IMR-90 (cell line): ENCODE data around the gene CLIC3. TPM values are rescaled to one million over a fixed set of nuclear protein-coding genes. Genes with fewer than 3 reads are reported as not detected.

Source experiments
- ATAC-seq: fragments of 200-7000 bp; cut with Tn5 transposase; 2 replicates; pipeline ENCODE4 v1.9.1; 2020; ENCODE audit warnings: low read depth, mild to moderate bottlenecking, moderate library complexity
- BruUV-seq: library from RNA; stranded (reverse); fragments of 400-500 nt; replicated peaks from 2 replicates; lab custom pipeline; 2021; lab: Mats Ljungman, UMichigan
- CTCF ChIA-PET: fragments of 300-600 bp; formaldehyde crosslinking; extraction: SDS; loops from one replicate; lab custom pipeline; 2021; ENCODE audit warnings: antibody characterized with exemption; lab: Yijun Ruan, JAX
- POLR2A ChIA-PET: fragments of 300-600 bp; sonication (Branson Sonifier 250); formaldehyde crosslinking; loops from one replicate; lab custom pipeline; 2022; ENCODE audit warnings: antibody characterized with exemption; ENCODE audit not compliant: unreplicated experiment; lab: Charles Lee
- DNase-seq: peaks from one replicate; pipeline ENCODE4 v3.0.0; 2013
- H2AFZ ChIP-seq: replicated peaks from 2 replicates; pipeline ENCODE3; 2013; ENCODE audit warnings: low read length, mild to moderate bottlenecking; ENCODE audit not compliant: poor library complexity
- H2AK5ac ChIP-seq: 2 replicates; pipeline ENCODE4 v1.6.1; 2013; ENCODE audit warnings: low read depth, low read length, inconsistent platforms
- H2AK9ac ChIP-seq: replicated peaks from 2 replicates; pipeline ENCODE3; 2013; ENCODE audit warnings: mild to moderate bottlenecking, low read depth, low read length, moderate library complexity; ENCODE audit not compliant: poor library complexity
- H2BK120ac ChIP-seq: 2 replicates; pipeline ENCODE4 v1.6.1; 2013; ENCODE audit warnings: low read depth, low read length, inconsistent platforms
- H2BK15ac ChIP-seq: 3 replicates; pipeline ENCODE4 v1.6.1; 2013; ENCODE audit warnings: low read depth, low read length, inconsistent platforms
- H2BK20ac ChIP-seq: 2 replicates; pipeline ENCODE4 v1.6.1; 2013; ENCODE audit warnings: low read depth, mild to moderate bottlenecking, inconsistent platforms, low read length, moderate library complexity
- H2BK5ac ChIP-seq: 2 replicates; pipeline ENCODE4 v1.6.1; 2013; ENCODE audit warnings: mild to moderate bottlenecking, low read depth, low read length, inconsistent platforms; ENCODE audit not compliant: poor library complexity, severe bottlenecking
- H3K14ac ChIP-seq: replicated peaks from 2 replicates; pipeline ENCODE4 v1.6.1; 2013; ENCODE audit warnings: low read depth, low read length, inconsistent platforms
- H3K18ac ChIP-seq: 2 replicates; pipeline ENCODE4 v1.6.1; 2013; ENCODE audit warnings: low read depth, low read length, control low read depth
- H3K23ac ChIP-seq: 2 replicates; pipeline ENCODE4 v1.6.1; 2013; ENCODE audit warnings: low read depth, low read length, inconsistent platforms
- H3K27ac ChIP-seq: 2 replicates; pipeline ENCODE4 v1.5.1; 2013; ENCODE audit warnings: mild to moderate bottlenecking, control low read depth, low read length; ENCODE audit not compliant: insufficient read depth
- H3K27me3 ChIP-seq: 2 replicates; pipeline ENCODE4 v1.6.1; 2013; ENCODE audit warnings: low read length; ENCODE audit not compliant: control insufficient read depth, insufficient read depth
- H3K36me3 ChIP-seq: 2 replicates; pipeline ENCODE4 v1.6.1; 2013; ENCODE audit warnings: low read length, mixed read lengths; ENCODE audit not compliant: control insufficient read depth, insufficient read depth
- H3K4ac ChIP-seq: 2 replicates; pipeline ENCODE4 v1.6.1; 2013; ENCODE audit warnings: low read depth, low read length, inconsistent platforms
- H3K4me1 ChIP-seq: 2 replicates; pipeline ENCODE4 v1.6.1; 2013; ENCODE audit warnings: low read length, mixed read lengths; ENCODE audit not compliant: control insufficient read depth, insufficient read depth
- H3K4me2 ChIP-seq: 2 replicates; pipeline ENCODE4 v1.6.1; 2013; ENCODE audit warnings: low read depth, mild to moderate bottlenecking, control low read depth, low read length, moderate library complexity
- H3K4me3 ChIP-seq: 2 replicates; pipeline ENCODE4 v1.5.1; 2013; ENCODE audit warnings: low read depth, mild to moderate bottlenecking, control low read depth, low read length, moderate library complexity; ENCODE audit not compliant: insufficient read depth
- H3K56ac ChIP-seq: 2 replicates; pipeline ENCODE4 v1.6.1; 2013; ENCODE audit warnings: low read length, inconsistent platforms; ENCODE audit not compliant: insufficient read depth; ENCODE audit errors: extremely low read depth
- H3K79me1 ChIP-seq, 2 experiments: 2 replicates each; pipeline ENCODE4 v1.6.1; 2013; ENCODE audit warnings: low read length in 2 of 2, inconsistent platforms in 1 of 2, low read depth in 1 of 2
- H3K9ac ChIP-seq: 2 replicates; pipeline ENCODE4 v1.6.1; 2013; ENCODE audit warnings: low read depth, low read length, control low read depth
- H3K9me1 ChIP-seq: 2 replicates; pipeline ENCODE4 v1.6.1; 2013; ENCODE audit warnings: low read length, inconsistent platforms; ENCODE audit not compliant: insufficient read depth
- H3K9me3 ChIP-seq: 2 replicates; pipeline ENCODE4 v1.6.1; 2013; ENCODE audit warnings: low read length; ENCODE audit not compliant: control insufficient read depth, insufficient read depth
- H4K20me1 ChIP-seq: 2 replicates; pipeline ENCODE4 v1.6.1; 2013; ENCODE audit warnings: low read length, inconsistent platforms; ENCODE audit not compliant: insufficient read depth
- H4K5ac ChIP-seq: 2 replicates; pipeline ENCODE4 v1.6.1; 2013; ENCODE audit warnings: mild to moderate bottlenecking, low read depth, low read length, control low read depth
- H4K8ac ChIP-seq, 2 experiments: 2 replicates each; pipeline ENCODE4 v1.6.1; 2013; ENCODE audit warnings: low read depth in 2 of 2, low read length in 2 of 2, control low read depth in 1 of 2, inconsistent platforms in 1 of 2
- H4K91ac ChIP-seq: 2 replicates; pipeline ENCODE4 v1.6.1; 2013; ENCODE audit warnings: low read depth, low read length, inconsistent platforms; ENCODE audit not compliant: insufficient read depth
- BHLHE40 ChIP-seq: fragments of 150-350 bp; IDR thresholded peaks from 2 replicates; pipeline ENCODE4 v1.6.1; 2016; ENCODE audit warnings: mild to moderate bottlenecking, low read depth, low read length
- CHD1 ChIP-seq: IDR thresholded peaks from 2 replicates; pipeline ENCODE4 v1.6.1; 2012; ENCODE audit warnings: low read depth, low read length, improper control_type of control experiment
- ELK1 ChIP-seq: fragments of 150-350 bp; IDR thresholded peaks from 2 replicates; pipeline ENCODE4 v1.6.1; 2016; ENCODE audit warnings: low read depth, mild to moderate bottlenecking, low read length, moderate library complexity, borderline replicate concordance
- MAFK ChIP-seq: IDR thresholded peaks from 2 replicates; pipeline ENCODE4 v1.6.1; 2012; ENCODE audit warnings: low read depth, low read length, improper control_type of control experiment
- MXI1 ChIP-seq: IDR thresholded peaks from 2 replicates; pipeline ENCODE4 v1.6.1; 2012; ENCODE audit warnings: low read depth, mild to moderate bottlenecking, low read length, moderate library complexity, borderline replicate concordance
- NFE2L2 ChIP-seq: fragments of 150-350 bp; IDR thresholded peaks from 2 replicates; pipeline ENCODE4 v1.6.1; 2016; ENCODE audit warnings: low read depth, mild to moderate bottlenecking, low read length
- POLR2A ChIP-seq: IDR thresholded peaks from 2 replicates; pipeline ENCODE4 v1.6.1; 2012; ENCODE audit warnings: mild to moderate bottlenecking, low read depth, low read length
- RAD21 ChIP-seq: IDR thresholded peaks from 2 replicates; pipeline ENCODE4 v1.6.1; 2012; ENCODE audit warnings: low read length, improper control_type of control experiment
- RCOR1 ChIP-seq: IDR thresholded peaks from 2 replicates; pipeline ENCODE4 v1.6.1; 2012; ENCODE audit warnings: mild to moderate bottlenecking, low read length, improper control_type of control experiment; ENCODE audit not compliant: insufficient replicate concordance
- WGBS, 2 experiments: methylation state at CpG; one replicate each; pipeline versions ENCODE4 v1.1.5 to v1.1.7; 2013; ENCODE audit warnings: missing lambda C conversion rate in 2 of 2; ENCODE audit not compliant: insufficient read length in 1 of 2; ENCODE audit errors: extremely low coverage in 2 of 2; 5-methylcytosine and 5-hydroxymethylcytosine counted together
- dilution Hi-C: fragments of 300-500 bp; cut with HindIII; formaldehyde crosslinking; loops from one replicate; pipeline ENCODE4 v1.14.3; 2018; ENCODE audit warnings: low sequenced_read_pairs; ENCODE audit not compliant: unreplicated experiment
- in situ Hi-C: fragments of 300-500 bp; cut with MboI; formaldehyde crosslinking; loops from 3 replicates; pipeline ENCODE4 v1.14.3; 2019; ENCODE audit warnings: low sequenced_read_pairs, inconsistent platforms, mixed read lengths
- intact Hi-C: fragments of 100-400 bp; cut with micrococcal nuclease; formaldehyde crosslinking; loops from 2 replicates; pipeline ENCODE4 v1.10.0; 2022
- polyA plus RNA-seq, 3 experiments: library from polyadenylated mRNA; depleted of rRNA; stranded (reverse); fragments of >200 nt; gene quantifications; 2 replicates each; pipeline ENCODE4 v1.2.3, GENCODE V29; 2012; ENCODE audit warnings: low replicate concordance in 1 of 3
- total RNA-seq: library from RNA; depleted of rRNA; stranded (reverse); fragments of >200 nt; gene quantifications from 2 replicates; pipeline ENCODE4 v1.2.3, GENCODE V29; 2012

Gene CLIC3
- total and polyA plus RNA-seq, 2 of the 4 experiments (the other 2 are of a cell fraction): 0.18 to 1.7 TPM

GRCh38 chr9:137001857-137002645 is 5.7 kb upstream of the CLIC3 start:
- in situ Hi-C loops: no loop called here
- H3K79me1 ChIP-seq: no peaks in the 10 kb centered on the region
- dilution Hi-C loops: no loop called here
- H4K8ac ChIP-seq: no peak overlapping the region
- peak overlapping the region; percentile 50 for H2AK9ac ChIP-seq
- 92% methylated on average over 2 of the region's 20 CpGs; no CpG with 5 or more reads in 1 of the 2 experiments for WGBS, 2 experiments
- peaks cover 8% of the 10 kb centered on the region for H3K4me1 ChIP-seq
- ATAC-seq (no peak), DNase-seq (no peak)
- no peak overlapping the region for H2BK5ac ChIP-seq
- H3K56ac ChIP-seq: no peak overlapping the region
- no peak overlapping the region for H3K23ac ChIP-seq
- H2BK120ac ChIP-seq: no peak overlapping the region
- no peak overlapping the region for H4K5ac ChIP-seq
- CTCF ChIA-PET: no interaction called here
- H3K36me3 ChIP-seq: no peaks in the 10 kb centered on the region
- no TSS peak for BruUV-seq
- H4K91ac ChIP-seq: no peak overlapping the region
- no peak overlapping the region for H3K4me2 ChIP-seq
- H3K27ac ChIP-seq: no peak overlapping the region
- TF ChIP-seq NFE2L2: no peak
- no peak for TF ChIP-seq BHLHE40
- TF ChIP-seq RAD21: no peak
- TF ChIP-seq RCOR1: no peak
- TF ChIP-seq ELK1: no peak
- no peak for TF ChIP-seq CHD1
- TF ChIP-seq POLR2A: no peak
- TF ChIP-seq MXI1: no peak
- no peak for TF ChIP-seq MAFK
- H3K14ac ChIP-seq: no peak overlapping the region
- POLR2A ChIA-PET: no interaction called here
- no peak overlapping the region for H3K4me3 ChIP-seq
- no peak overlapping the region for H3K9ac ChIP-seq
- intact Hi-C loops: no loop called here
- no peak overlapping the region for H2BK20ac ChIP-seq
- no peak overlapping the region for H3K4ac ChIP-seq
- no peaks in the 10 kb centered on the region for H3K27me3 ChIP-seq
- H2BK15ac ChIP-seq: no peak overlapping the region
- H3K18ac ChIP-seq: no peak overlapping the region
- no peak overlapping the region for H2AFZ ChIP-seq
- no peak overlapping the region for H2AK5ac ChIP-seq
- H4K20me1 ChIP-seq: peaks cover 8% of the 10 kb centered on the region
- peaks cover 10% of the 10 kb centered on the region for H3K9me1 ChIP-seq
- H3K9me3 ChIP-seq: no peaks in the 10 kb centered on the region
